Activated CD4-positive, alpha-beta T cell treated with anti-CD3 and anti-CD28 coated beads for 1 hour (primary cell): ENCODE results near the gene SCN8A.
"Not testable (repeated sequence)": the region's sequence is repeated elsewhere in the genome, so short reads cannot be mapped to it uniquely, and the experiment has no call there.

Experiments used
- DNase-seq: peaks from one replicate; pipeline ENCODE4 v3.0.0-alpha.2; 2020

SCN8A gene

GRCh38 chr12:51591016-51591901 lies at the start of gene SCN8A:
Gene SCN8A, plus strand, starts transcription at chr12:51591233. Its CDS starts 71,585 bp downstream, at chr12:51662818.
- peak; percentile 17 for DNase-seq

- DNase-seq = no peak
These were observed 44.9 kb upstream of the SCN8A start for GRCh38 chr12:51546097-51546496.

GRCh38 chr12:51547606-51548005 lies 43.4 kb upstream of the SCN8A start:
- no peak for DNase-seq

GRCh38 chr12:51548241-51548640 lies 42.8 kb upstream of the SCN8A start:
- no peak for DNase-seq

- DNase-seq = no peak
These were observed 41.4 kb upstream of the SCN8A start for GRCh38 chr12:51549637-51550036.

GRCh38 chr12:51568271-51569032 lies 22.6 kb upstream of the SCN8A start:
- DNase-seq = not testable (repeated sequence)

GRCh38 chr12:51579321-51579850 lies 11.6 kb upstream of the SCN8A start:
- no peak for DNase-seq

GRCh38 chr12:51589060-51589459 lies 2.0 kb upstream of the SCN8A start:
- DNase-seq = no peak

GRCh38 chr12:51589557-51590176 lies 1.4 kb upstream of the SCN8A start:
- DNase-seq = no peak

GRCh38 chr12:51590347-51591015 lies 552 bp upstream of the SCN8A start:
- DNase-seq = peak; percentile 60

GRCh38 chr12:51592034-51592705 lies 1.1 kb downstream of the SCN8A start:
- no peak for DNase-seq

- no peak for DNase-seq
These were observed 2.0 kb downstream of the SCN8A start for GRCh38 chr12:51593021-51593420.

- no peak for DNase-seq
These were observed 2.5 kb downstream of the SCN8A start for GRCh38 chr12:51593539-51593938.

- DNase-seq = no peak
These were observed 7.1 kb downstream of the SCN8A start for GRCh38 chr12:51598156-51598555.

- no peak for DNase-seq
These were observed 9.7 kb downstream of the SCN8A start for GRCh38 chr12:51600721-51601120.

GRCh38 chr12:51601241-51601640 lies 10.2 kb downstream of the SCN8A start:
- no peak for DNase-seq

GRCh38 chr12:51605896-51606295 lies 14.9 kb downstream of the SCN8A start:
- DNase-seq = not testable (repeated sequence)

GRCh38 chr12:51607197-51607596 lies 16.2 kb downstream of the SCN8A start:
- DNase-seq = not testable (repeated sequence)

GRCh38 chr12:51620448-51620847 lies 29.4 kb downstream of the SCN8A start:
- no peak for DNase-seq

GRCh38 chr12:51621156-51621922 lies 30.3 kb downstream of the SCN8A start:
- no peak for DNase-seq

GRCh38 chr12:51622564-51622963 lies 31.5 kb downstream of the SCN8A start:
- DNase-seq = no peak
